Suprapubic skin (tissue), 4 donors: ENCODE measurements around the gene LAMA4. TPM values are rescaled to one million over a fixed set of nuclear protein-coding genes. Genes with fewer than 3 reads are reported as not detected.

Experiments used
- DNase-seq, 2 donors: peaks; one replicate each; pipeline ENCODE4 v3.0.0-alpha.2; 2019; ENCODE audit warnings: low spot score in 2 of 2
- H3K27ac ChIP-seq: fragments of 200-600 bp; sonication (generic); one replicate; pipeline ENCODE4 v1.5.1; 2019
- H3K27me3 ChIP-seq: fragments of 200-600 bp; sonication (generic); one replicate; pipeline ENCODE4 v1.5.1; 2019
- H3K36me3 ChIP-seq: fragments of 200-600 bp; sonication (generic); one replicate; pipeline ENCODE4 v1.5.1; 2019
- H3K4me1 ChIP-seq: fragments of 200-600 bp; sonication (generic); one replicate; pipeline ENCODE4 v1.5.1; 2019
- H3K4me3 ChIP-seq: fragments of 200-600 bp; sonication (generic); one replicate; pipeline ENCODE4 v1.5.1; 2019; ENCODE audit warnings: mild to moderate bottlenecking
- H3K9me3 ChIP-seq: fragments of 200-600 bp; sonication (generic); one replicate; pipeline ENCODE4 v1.5.1; 2019
- CTCF ChIP-seq, 2 donors: fragments of 200-600 bp in 1 of 2; fragments of 450-650 bp in 1 of 2; sonication (generic) in 1 of 2; IDR thresholded peaks; one replicate each; pipeline ENCODE4 v1.5.1; 2016 to 2019; ENCODE audit warnings: antibody characterized with exemption in 2 of 2, mild to moderate bottlenecking in 1 of 2, moderate library complexity in 1 of 2
- EP300 ChIP-seq: sonication (generic); formaldehyde crosslinking; IDR thresholded peaks from one replicate; pipeline ENCODE4 v1.6.1; 2017; ENCODE audit warnings: antibody characterized with exemption
- POLR2A ChIP-seq, 2 donors: fragments of 450-650 bp; IDR thresholded peaks; one replicate each; pipeline ENCODE4 v1.6.1; 2017; ENCODE audit warnings: antibody characterized with exemption in 2 of 2, mild to moderate bottlenecking in 2 of 2, moderate library complexity in 2 of 2
- POLR2AphosphoS5 ChIP-seq, 3 donors: sonication (generic); formaldehyde crosslinking; IDR thresholded peaks; one replicate each; pipeline ENCODE4 v1.6.1; 2017; ENCODE audit warnings: antibody characterized with exemption in 3 of 3
- WGBS: methylation state at CpG from one replicate; pipeline ENCODE4 v1.1.5; 2018; 5-methylcytosine and 5-hydroxymethylcytosine counted together
- total RNA-seq, 4 donors: library from RNA; depleted of rRNA; stranded (reverse); fragments of >200 nt; gene quantifications; one replicate each; pipeline ENCODE4 v1.1.0, GENCODE V29; 2016

Gene LAMA4
- total RNA-seq, 4 donors from 2014 or later, result 10.4 to 44.0 (median 23.6) TPM

GRCh38 chr6:112288475-112288874 lies 34.1 kb upstream of the LAMA4 start:
- no peak overlapping the region for H3K4me3 ChIP-seq
- H3K9me3 ChIP-seq, result no peaks in the 10 kb centered on the region
- H3K27me3 ChIP-seq, result no peaks in the 10 kb centered on the region
- no peak overlapping the region for H3K27ac ChIP-seq
- H3K36me3 ChIP-seq, result no peaks in the 10 kb centered on the region
- TF ChIP-seq POLR2A (IDR thresholded peaks at IDR 0.05) (no peak), EP300 (no peak), POLR2AphosphoS5 (IDR thresholded peaks at IDR 0.05) (no peak), CTCF (IDR thresholded peaks at IDR 0.05) (no peak)
- no peak for DNase-seq
- H3K4me1 ChIP-seq, result peaks cover 12% of the 10 kb centered on the region

- 79% methylated on average over 4 of the region's 4 CpGs for WGBS
- H3K4me3 ChIP-seq, result no peak overlapping the region
- DNase-seq, result no peak
- H3K4me1 ChIP-seq, result peaks cover 12% of the 10 kb centered on the region
- no peak for TF ChIP-seq POLR2A (IDR thresholded peaks at IDR 0.05)
- no peak for TF ChIP-seq CTCF (IDR thresholded peaks at IDR 0.05)
- TF ChIP-seq EP300, result no peak
- TF ChIP-seq POLR2AphosphoS5 (IDR thresholded peaks at IDR 0.05), result no peak
- no peak overlapping the region for H3K27ac ChIP-seq
- no peaks in the 10 kb centered on the region for H3K27me3 ChIP-seq
- H3K36me3 ChIP-seq, result no peaks in the 10 kb centered on the region
- H3K9me3 ChIP-seq, result no peaks in the 10 kb centered on the region
Measured at GRCh38 chr6:112287577-112288225, 33.3 kb upstream of the LAMA4 start.

GRCh38 chr6:112286500-112287144 lies 32.3 kb upstream of the LAMA4 start:
- no peak for DNase-seq
- WGBS, result 67% methylated on average over 1 of the region's 1 CpG
- Histone ChIP-seq H3K9me3 (no peaks in the 10 kb centered on the region), H3K27me3 (no peaks in the 10 kb centered on the region), H3K4me3 (no peak overlapping the region), H3K27ac (no peak overlapping the region), H3K36me3 (no peaks in the 10 kb centered on the region), H3K4me1 (peaks cover 12% of the 10 kb centered on the region)
- TF ChIP-seq EP300 (no peak), POLR2AphosphoS5 (IDR thresholded peaks at IDR 0.05) (no peak), POLR2A (IDR thresholded peaks at IDR 0.05) (no peak), CTCF (IDR thresholded peaks at IDR 0.05) (no peak)

GRCh38 chr6:112286010-112286409 lies 31.6 kb upstream of the LAMA4 start:
- Histone ChIP-seq H3K27ac (no peak overlapping the region), H3K9me3 (no peaks in the 10 kb centered on the region), H3K27me3 (no peaks in the 10 kb centered on the region), H3K4me1 (peaks cover 12% of the 10 kb centered on the region), H3K4me3 (no peak overlapping the region), H3K36me3 (no peaks in the 10 kb centered on the region)
- no peak for TF ChIP-seq POLR2AphosphoS5 (IDR thresholded peaks at IDR 0.05)
- no peak for TF ChIP-seq POLR2A (IDR thresholded peaks at IDR 0.05)
- TF ChIP-seq EP300, result no peak
- no peak for TF ChIP-seq CTCF (IDR thresholded peaks at IDR 0.05)
- DNase-seq, result no peak
- WGBS, result 83% methylated on average over 2 of the region's 2 CpGs

- TF ChIP-seq POLR2A (IDR thresholded peaks at IDR 0.05) (no peak), POLR2AphosphoS5 (IDR thresholded peaks at IDR 0.05) (no peak), CTCF (IDR thresholded peaks at IDR 0.05) (no peak), EP300 (no peak)
- no peak for DNase-seq
- no peak overlapping the region for H3K27ac ChIP-seq
- H3K4me3 ChIP-seq, result no peak overlapping the region
- H3K36me3 ChIP-seq, result no peaks in the 10 kb centered on the region
- H3K9me3 ChIP-seq, result no peaks in the 10 kb centered on the region
- H3K4me1 ChIP-seq, result peaks cover 14% of the 10 kb centered on the region
- H3K27me3 ChIP-seq, result no peaks in the 10 kb centered on the region
Measured at GRCh38 chr6:112284603-112285002, 30.2 kb upstream of the LAMA4 start.
